Mucosa of descending colon (tissue), 3 donors: ENCODE data around the gene LCP1. TPM values are rescaled to one million over a fixed set of nuclear protein-coding genes. Genes with fewer than 3 reads are reported as not detected.
A peak's percentile ranks its signal among the peaks of the same experiment; 100 is the strongest.

Experiments used
- ATAC-seq: fragments of 200-7000 bp; cut with Tn5 transposase; one replicate; pipeline ENCODE4 v1.9.1; 2020; ENCODE audit warnings: mild to moderate bottlenecking, moderate library complexity
- DNase-seq, 3 donors: peaks; one replicate each; pipeline ENCODE4 v3.0.0-alpha.2; 2020
- H3K36me3 ChIP-seq: fragments of 200-600 bp; one replicate; pipeline ENCODE4 v1.8.0; 2021; ENCODE audit warnings: low read depth, mild to moderate bottlenecking
- H3K4me1 ChIP-seq: fragments of 200-600 bp; one replicate; pipeline ENCODE4 v1.8.0; 2021; ENCODE audit warnings: low read depth, mild to moderate bottlenecking
- H3K4me3 ChIP-seq: fragments of 200-600 bp; one replicate; pipeline ENCODE4 v1.8.0; 2021; ENCODE audit warnings: mild to moderate bottlenecking
- H3K9me3 ChIP-seq: fragments of 200-600 bp; one replicate; pipeline ENCODE4 v1.8.0; 2021; ENCODE audit warnings: mild to moderate bottlenecking
- CTCF ChIP-seq: fragments of 200-600 bp; IDR thresholded peaks from one replicate; pipeline ENCODE4 v1.8.0; 2022; ENCODE audit warnings: antibody characterized with exemption, mild to moderate bottlenecking
- intact Hi-C, 2 donors: fragments of 100-400 bp; cut with DNase I in 1 of 2; cut with micrococcal nuclease in 1 of 2; formaldehyde crosslinking; loops; one replicate each; pipeline versions ENCODE4 v1.11.0 to v1.11.1; 2022; cut with DNase I, micrococcal nuclease
- total RNA-seq, 3 donors: library from RNA; stranded (reverse); fragmentation: NEBNext Ultra II Directional in 2 of 3; extraction: Animal tissue kit (Norgen Biotek cat#: 25700) in 2 of 3; gene quantifications; one replicate each; pipeline versions ENCODE4 v1.2.1 to v1.2.4, GENCODE V29; 2021 to 2023
- donor health status: DM: no; HTN: no; CAD: no; lungs with moderate emphysema.
- donor health status: DM: no; HTN: no; CAD: no.
- donor health status: DM: no; HTN: yes; CAD: no.

The LCP1 gene
- total RNA-seq, 3 donors from 2014 or later = 15.7 to 53.3 (median 35.1) TPM

GRCh38 chr13:46137627-46138317 lies 44.2 kb downstream of the LCP1 start:
- no peak for ATAC-seq
- no peak for DNase-seq
- intact Hi-C loops = no loop called here
- H3K4me3 ChIP-seq = no peak overlapping the region
- no peaks in the 10 kb centered on the region for H3K36me3 ChIP-seq
- H3K4me1 ChIP-seq = no peaks in the 10 kb centered on the region
- no peak for TF ChIP-seq CTCF
- no peaks in the 10 kb centered on the region for H3K9me3 ChIP-seq

GRCh38 chr13:46136688-46137087 lies 45.3 kb downstream of the LCP1 start:
- ATAC-seq = no peak
- H3K4me1 ChIP-seq = no peaks in the 10 kb centered on the region
- no peak for TF ChIP-seq CTCF
- no peak for DNase-seq
- H3K4me3 ChIP-seq = no peak overlapping the region
- no peaks in the 10 kb centered on the region for H3K9me3 ChIP-seq
- H3K36me3 ChIP-seq = no peaks in the 10 kb centered on the region
- intact Hi-C loops = no loop called here

GRCh38 chr13:46134961-46135522 lies 46.9 kb downstream of the LCP1 start:
- ATAC-seq = peak; percentile 25
- no peaks in the 10 kb centered on the region for H3K4me1 ChIP-seq

GRCh38 chr13:46134494-46134893 lies 47.5 kb downstream of the LCP1 start:
- intact Hi-C loops = no loop called here
- no peaks in the 10 kb centered on the region for H3K36me3 ChIP-seq
- DNase-seq (no peak), ATAC-seq (no peak)
- no peak for TF ChIP-seq CTCF
- no peak overlapping the region for H3K4me3 ChIP-seq
- H3K9me3 ChIP-seq = no peaks in the 10 kb centered on the region
- no peaks in the 10 kb centered on the region for H3K4me1 ChIP-seq

More at GRCh38 chr13:46134961-46135522, 46.9 kb downstream of the LCP1 start:
- Histone ChIP-seq H3K9me3 (no peaks in the 10 kb centered on the region), H3K36me3 (no peaks in the 10 kb centered on the region), H3K4me3 (no peak overlapping the region)
- no peak for DNase-seq
- intact Hi-C loops = no loop called here
- no peak for TF ChIP-seq CTCF

GRCh38 chr13:46132109-46132508 lies 49.9 kb downstream of the LCP1 start:
- intact Hi-C loops = no loop called here
- H3K9me3 ChIP-seq = no peaks in the 10 kb centered on the region
- no peak for DNase-seq
- no peaks in the 10 kb centered on the region for H3K4me1 ChIP-seq
- no peaks in the 10 kb centered on the region for H3K36me3 ChIP-seq
- no peak for TF ChIP-seq CTCF
- no peak for ATAC-seq
- no peak overlapping the region for H3K4me3 ChIP-seq
